Karpas-422 (cell line): ENCODE results near the gene VCAN. TPM values are rescaled to one million over a fixed set of nuclear protein-coding genes. Genes with fewer than 3 reads are reported as not detected.

Experiments
- DNase-seq: peaks from one replicate; pipeline ENCODE4 v3.0.0-alpha.2; 2015
- H2AFZ ChIP-seq: fragments of 200-600 bp; sonication (generic); 2 replicates; pipeline ENCODE4 v1.6.1; 2014; ENCODE audit warnings: antibody characterized with exemption, low read length, mixed read lengths
- H3K27ac ChIP-seq: fragments of 200-600 bp; sonication (generic); 2 replicates; pipeline ENCODE4 v1.5.1; 2014; ENCODE audit warnings: mild to moderate bottlenecking, low read length, moderate library complexity
- H3K27me3 ChIP-seq: fragments of 200-600 bp; sonication (generic); 2 replicates; pipeline ENCODE4 v1.6.1; 2014; ENCODE audit warnings: low read length, mixed read lengths
- H3K36me3 ChIP-seq: fragments of 200-600 bp; sonication (generic); 2 replicates; pipeline ENCODE4 v1.6.1; 2014; ENCODE audit warnings: low read length, mixed read lengths; ENCODE audit not compliant: insufficient read depth
- H3K4me1 ChIP-seq: fragments of 200-600 bp; sonication (generic); 2 replicates; pipeline ENCODE4 v1.6.1; 2014; ENCODE audit warnings: mild to moderate bottlenecking, low read length, mixed read lengths
- H3K4me2 ChIP-seq: fragments of 200-600 bp; sonication (generic); 2 replicates; pipeline ENCODE4 v1.6.1; 2014; ENCODE audit warnings: low read length, low read depth, mild to moderate bottlenecking; ENCODE audit not compliant: poor library complexity, severe bottlenecking
- H3K4me3 ChIP-seq: fragments of 200-600 bp; sonication (generic); 2 replicates; pipeline ENCODE4 v1.5.1; 2014; ENCODE audit warnings: mild to moderate bottlenecking, antibody characterized with exemption, low read length, mixed read lengths
- H3K79me2 ChIP-seq: fragments of 200-600 bp; sonication (generic); 2 replicates; pipeline ENCODE4 v1.6.1; 2014; ENCODE audit warnings: mild to moderate bottlenecking, low read length, mixed read lengths
- H3K9ac ChIP-seq: fragments of 200-600 bp; sonication (generic); 2 replicates; pipeline ENCODE4 v1.6.0; 2014; ENCODE audit warnings: low read length
- H3K9me2 ChIP-seq: fragments of 200-600 bp; sonication (generic), shearing (Covaris generic); replicated peaks from 2 replicates; pipeline ENCODE4 v1.6.0; 2014; ENCODE audit warnings: mild to moderate bottlenecking, low read length, moderate library complexity; ENCODE audit not compliant: insufficient read depth
- H3K9me3 ChIP-seq: fragments of 300-700, 200-600 bp; sonication (generic); 2 replicates; pipeline ENCODE4 v1.6.1; 2014; ENCODE audit warnings: low read length, mixed read lengths
- H4K20me1 ChIP-seq: fragments of 200-600 bp; sonication (generic); 2 replicates; pipeline ENCODE4 v1.6.1; 2014; ENCODE audit warnings: mild to moderate bottlenecking, antibody characterized with exemption, low read length, low read depth; ENCODE audit not compliant: insufficient read depth
- total RNA-seq: library from RNA; depleted of rRNA; stranded (reverse); fragments of >200 nt; shearing (Covaris generic); gene quantifications from 2 replicates; pipeline ENCODE4 v1.2.3, GENCODE V29; 2014; ENCODE audit warnings: low replicate concordance

VCAN gene
- total RNA-seq, 1 experiment from 2014 or later = not detected

DNA sequence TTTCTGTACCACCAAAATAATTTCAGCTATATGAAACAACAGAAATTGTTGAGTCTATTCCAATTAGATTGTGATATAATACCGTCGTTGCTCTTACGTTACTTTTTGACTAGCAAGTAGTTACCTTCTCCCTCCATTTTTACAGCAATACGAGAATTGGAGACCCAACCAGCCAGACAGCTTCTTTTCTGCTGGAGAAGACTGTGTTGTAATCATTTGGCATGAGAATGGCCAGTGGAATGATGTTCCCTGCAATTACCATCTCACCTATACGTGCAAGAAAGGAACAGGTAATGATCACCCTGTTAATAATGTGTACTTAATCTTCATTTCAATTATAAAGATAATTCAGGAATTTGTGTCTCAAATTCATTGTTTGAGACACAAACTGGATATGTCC is 100.7 kb downstream of the VCAN start:
- H3K27me3 ChIP-seq = no peaks in the 10 kb centered on the region
- no peaks in the 10 kb centered on the region for H4K20me1 ChIP-seq
- no peaks in the 10 kb centered on the region for H3K36me3 ChIP-seq
- no peaks in the 10 kb centered on the region for H3K9me2 ChIP-seq
- H3K9me3 ChIP-seq = no peaks in the 10 kb centered on the region
- H3K4me3 ChIP-seq = no peak overlapping the region
- H3K4me2 ChIP-seq = no peak overlapping the region
- no peak overlapping the region for H3K27ac ChIP-seq
- no peak overlapping the region for H2AFZ ChIP-seq
- H3K79me2 ChIP-seq = no peaks in the 10 kb centered on the region
- no peaks in the 10 kb centered on the region for H3K4me1 ChIP-seq
- no peak overlapping the region for H3K9ac ChIP-seq
- no peak for DNase-seq

DNA sequence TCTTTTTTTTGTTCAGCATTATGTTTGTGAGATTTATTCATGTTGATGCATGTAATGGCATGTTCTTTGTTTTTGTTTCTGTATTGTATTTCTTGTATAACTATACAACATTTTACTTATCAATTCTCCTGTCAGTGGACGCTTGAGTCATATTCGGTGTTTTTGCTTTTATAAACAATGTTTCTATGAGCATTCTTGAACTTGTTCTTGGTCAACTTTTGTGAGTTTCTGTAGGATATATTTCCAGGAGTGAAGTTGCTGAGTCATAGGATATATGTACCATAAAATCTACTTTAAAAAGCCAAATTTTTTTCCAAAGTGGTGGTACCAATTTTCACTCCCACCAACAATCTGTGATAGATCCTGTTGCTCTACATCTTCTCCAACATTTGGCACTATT is 104.8 kb downstream of the VCAN start:
- no peaks in the 10 kb centered on the region for H3K79me2 ChIP-seq

DNA sequence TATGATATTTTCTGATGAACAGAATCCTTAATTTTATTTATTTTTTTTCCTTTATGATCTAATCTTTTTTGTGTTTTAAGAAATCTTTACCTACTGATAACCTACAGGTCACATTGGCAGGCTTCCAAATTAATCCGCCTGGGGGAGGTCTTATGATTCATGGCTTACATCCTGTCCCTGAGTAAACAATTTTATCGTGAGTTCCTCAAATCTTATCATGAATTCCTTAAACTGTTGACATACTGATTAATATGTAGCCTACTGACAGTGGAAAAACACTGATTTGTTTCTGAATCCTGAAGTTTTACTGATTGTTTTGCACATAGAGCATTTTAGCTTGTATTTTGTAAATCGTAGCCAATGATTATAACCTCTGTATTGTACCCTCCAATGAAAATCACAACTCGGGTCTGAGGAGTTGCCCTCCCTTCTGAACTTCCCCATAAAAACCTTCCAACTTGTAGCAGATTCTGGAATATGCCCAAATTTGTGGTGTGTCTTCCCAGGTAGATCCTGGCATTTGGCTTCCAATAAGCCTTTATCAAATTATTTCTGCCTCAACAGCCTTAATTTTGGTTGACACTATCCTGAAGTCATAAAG is 105.6 kb downstream of the VCAN start:
- no peaks in the 10 kb centered on the region for H3K9me3 ChIP-seq
- H3K4me2 ChIP-seq = no peak overlapping the region

More for the DNA sequence above, 104.8 kb downstream of the VCAN start:
- Histone ChIP-seq H3K36me3 (no peaks in the 10 kb centered on the region), H3K9me3 (no peaks in the 10 kb centered on the region), H3K9me2 (no peaks in the 10 kb centered on the region), H3K27ac (no peak overlapping the region), H3K27me3 (no peaks in the 10 kb centered on the region), H3K4me3 (no peak overlapping the region), H4K20me1 (no peaks in the 10 kb centered on the region), H3K4me2 (no peak overlapping the region), H2AFZ (no peak overlapping the region), H3K4me1 (no peaks in the 10 kb centered on the region), H3K9ac (no peak overlapping the region)
- DNase-seq = no peak

DNA sequence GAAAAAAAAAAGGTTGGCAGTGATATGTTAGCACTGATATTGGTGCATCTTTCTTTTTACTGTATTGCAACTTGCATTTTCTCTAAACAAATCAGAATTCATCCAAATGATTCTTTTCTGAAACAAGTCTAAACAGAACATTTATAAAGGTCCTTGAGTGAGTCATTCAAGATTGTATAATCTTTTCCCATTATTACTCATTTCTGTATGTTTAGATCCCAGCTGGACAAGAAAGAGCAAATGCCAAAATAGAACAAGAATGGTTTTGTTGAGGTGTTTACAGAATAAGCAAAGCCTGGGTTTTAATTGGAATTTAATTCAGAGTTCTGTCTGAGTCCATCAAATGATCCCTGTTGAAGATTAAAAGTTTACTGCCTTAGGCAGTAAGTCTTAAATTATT is 112.3 kb downstream of the VCAN start:
- H4K20me1 ChIP-seq = no peaks in the 10 kb centered on the region
- H3K79me2 ChIP-seq = no peaks in the 10 kb centered on the region
- no peaks in the 10 kb centered on the region for H3K9me3 ChIP-seq
- H3K9ac ChIP-seq = no peak overlapping the region
- no peak for DNase-seq
- no peak overlapping the region for H2AFZ ChIP-seq
- H3K9me2 ChIP-seq = no peaks in the 10 kb centered on the region
- H3K4me1 ChIP-seq = no peaks in the 10 kb centered on the region
- no peak overlapping the region for H3K4me2 ChIP-seq
- H3K27me3 ChIP-seq = no peaks in the 10 kb centered on the region
- no peaks in the 10 kb centered on the region for H3K36me3 ChIP-seq
- H3K27ac ChIP-seq = no peak overlapping the region
- H3K4me3 ChIP-seq = no peak overlapping the region

More for the DNA sequence above, 105.6 kb downstream of the VCAN start:
- Histone ChIP-seq H3K27ac (no peak overlapping the region), H3K4me1 (no peaks in the 10 kb centered on the region), H3K4me3 (no peak overlapping the region), H3K9ac (no peak overlapping the region), H3K36me3 (no peaks in the 10 kb centered on the region), H3K9me2 (no peaks in the 10 kb centered on the region), H4K20me1 (no peaks in the 10 kb centered on the region), H2AFZ (no peak overlapping the region), H3K79me2 (no peaks in the 10 kb centered on the region), H3K27me3 (no peaks in the 10 kb centered on the region)
- no peak for DNase-seq

DNA sequence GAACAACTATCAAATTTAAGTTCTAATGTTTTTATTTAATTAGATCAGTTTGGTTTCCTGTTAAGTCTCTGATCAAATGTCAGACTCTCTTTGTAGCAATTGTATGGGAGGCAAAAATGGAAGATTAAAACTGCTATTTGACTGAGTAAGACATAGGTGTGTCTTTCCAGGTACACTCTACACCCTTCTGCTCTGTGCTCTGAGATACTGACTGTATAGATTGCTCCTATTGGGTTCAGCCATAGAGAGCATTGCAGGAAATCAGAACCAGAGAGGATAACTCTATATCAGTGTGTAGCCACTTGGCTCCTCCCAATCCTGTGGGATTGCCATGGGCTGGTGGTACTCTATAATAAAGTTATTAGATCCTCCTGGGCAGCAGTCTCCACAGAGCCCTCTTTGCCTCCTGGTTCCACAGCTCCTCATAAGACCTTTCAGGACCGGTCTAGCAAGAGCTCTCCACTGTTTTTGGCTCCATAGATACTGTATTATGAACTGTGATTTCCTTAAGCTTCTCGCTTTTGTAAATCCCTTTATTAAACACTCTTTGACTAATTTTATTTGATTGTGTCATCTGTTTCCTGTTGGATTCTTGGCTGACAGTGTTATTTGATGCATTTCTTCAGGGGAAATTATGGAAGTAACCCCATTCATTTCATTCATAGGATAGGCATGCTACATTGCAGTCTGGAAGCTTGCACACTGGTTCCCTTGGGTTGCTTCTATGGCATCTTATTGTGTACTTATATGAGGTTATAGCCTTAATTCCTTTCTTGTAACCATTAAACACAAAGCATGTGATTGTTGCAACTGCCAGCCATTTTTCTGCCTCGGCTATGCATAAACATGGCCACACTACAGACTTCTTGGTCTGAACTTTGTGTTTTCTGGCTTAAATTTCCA is 115.6 kb downstream of the VCAN start:
- Histone ChIP-seq H3K4me1 (no peaks in the 10 kb centered on the region), H4K20me1 (no peaks in the 10 kb centered on the region), H3K27ac (no peak overlapping the region), H3K4me3 (no peak overlapping the region), H3K79me2 (no peaks in the 10 kb centered on the region), H2AFZ (no peak overlapping the region), H3K9me2 (no peaks in the 10 kb centered on the region), H3K27me3 (no peaks in the 10 kb centered on the region), H3K36me3 (no peaks in the 10 kb centered on the region), H3K9ac (no peak overlapping the region), H3K4me2 (no peak overlapping the region), H3K9me3 (no peaks in the 10 kb centered on the region)
- no peak for DNase-seq

DNA sequence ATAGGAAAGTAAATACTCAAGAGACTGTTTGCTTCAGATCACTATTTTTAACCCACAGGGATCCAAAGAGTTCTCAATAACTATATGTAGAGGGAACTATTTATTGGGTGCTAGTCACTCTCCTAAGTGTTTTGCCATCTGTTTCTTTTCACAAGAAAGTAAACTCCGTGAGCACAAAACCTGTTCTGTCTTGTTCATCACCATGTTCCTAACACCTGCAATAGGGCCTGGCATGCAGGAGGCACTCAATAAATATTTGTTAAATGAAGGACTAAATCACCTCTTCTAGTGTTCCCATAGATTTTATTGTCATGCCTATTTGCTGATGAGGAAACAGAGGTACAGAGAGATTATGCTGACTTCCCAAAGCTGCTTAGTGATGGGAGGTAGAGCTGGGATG is 118.2 kb downstream of the VCAN start:
- Histone ChIP-seq H3K4me3 (no peak overlapping the region), H4K20me1 (no peaks in the 10 kb centered on the region), H3K9me2 (no peaks in the 10 kb centered on the region), H2AFZ (no peak overlapping the region), H3K36me3 (no peaks in the 10 kb centered on the region), H3K79me2 (no peaks in the 10 kb centered on the region), H3K9ac (no peak overlapping the region), H3K27me3 (no peaks in the 10 kb centered on the region), H3K4me2 (no peak overlapping the region), H3K9me3 (no peaks in the 10 kb centered on the region), H3K4me1 (no peaks in the 10 kb centered on the region), H3K27ac (no peak overlapping the region)
- DNase-seq = no peak

DNA sequence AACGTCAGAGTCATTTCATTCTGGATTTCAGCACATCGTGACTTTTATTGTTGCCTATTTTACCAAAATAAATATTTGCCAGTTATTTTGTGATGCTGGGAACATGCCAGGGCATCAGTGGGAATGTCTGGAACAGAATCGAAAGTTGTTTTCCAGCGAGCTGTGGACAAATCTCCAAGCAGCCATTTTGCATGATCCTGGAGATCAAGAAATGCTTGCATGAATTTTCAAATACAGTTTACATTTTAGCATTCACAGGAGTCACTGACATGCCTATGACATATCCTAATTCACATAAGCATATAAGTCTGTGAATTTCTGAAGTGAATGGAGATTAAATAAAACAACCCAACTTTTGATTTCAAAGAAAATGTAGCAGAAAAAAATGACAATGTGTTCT is 119.4 kb downstream of the VCAN start:
- H3K9me2 ChIP-seq = no peaks in the 10 kb centered on the region
- H4K20me1 ChIP-seq = no peaks in the 10 kb centered on the region
- no peak overlapping the region for H3K27ac ChIP-seq
- no peak overlapping the region for H3K4me2 ChIP-seq
- H3K9ac ChIP-seq = no peak overlapping the region
- H2AFZ ChIP-seq = no peak overlapping the region
- no peaks in the 10 kb centered on the region for H3K9me3 ChIP-seq
- H3K4me1 ChIP-seq = no peaks in the 10 kb centered on the region
- no peak for DNase-seq
- H3K27me3 ChIP-seq = no peaks in the 10 kb centered on the region
- H3K4me3 ChIP-seq = no peak overlapping the region
- H3K79me2 ChIP-seq = no peaks in the 10 kb centered on the region
- no peaks in the 10 kb centered on the region for H3K36me3 ChIP-seq

DNA sequence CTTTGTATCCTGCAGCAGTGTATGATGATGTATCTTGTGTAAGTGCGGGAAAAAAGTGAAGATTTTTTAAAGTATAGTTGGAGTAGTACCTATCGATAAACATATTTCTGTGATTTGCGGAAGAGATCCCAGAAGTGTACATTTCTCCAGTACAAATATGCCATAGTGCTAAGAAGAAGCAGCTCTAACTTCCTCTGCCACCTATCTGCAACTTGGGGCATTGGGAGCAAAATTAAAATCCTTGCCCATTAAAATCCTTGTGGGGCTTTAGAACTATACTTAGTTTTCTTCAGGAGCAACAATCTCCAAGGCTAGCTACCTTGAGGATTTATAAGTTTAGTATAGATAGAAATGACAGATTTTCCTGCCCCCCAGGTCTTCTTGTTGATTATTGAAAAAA is 123.7 kb downstream of the VCAN start:
- H3K4me3 ChIP-seq = no peak overlapping the region
- no peaks in the 10 kb centered on the region for H4K20me1 ChIP-seq
- DNase-seq = no peak
- no peak overlapping the region for H3K27ac ChIP-seq
- H3K79me2 ChIP-seq = no peaks in the 10 kb centered on the region
- H3K4me1 ChIP-seq = no peaks in the 10 kb centered on the region
- no peak overlapping the region for H2AFZ ChIP-seq
- no peaks in the 10 kb centered on the region for H3K9me3 ChIP-seq
- no peak overlapping the region for H3K9ac ChIP-seq
- H3K36me3 ChIP-seq = no peaks in the 10 kb centered on the region
- H3K9me2 ChIP-seq = no peaks in the 10 kb centered on the region
- H3K4me2 ChIP-seq = no peak overlapping the region
- no peaks in the 10 kb centered on the region for H3K27me3 ChIP-seq
